D341Med (cell line): ENCODE measurements around the gene MVP.

ENCODE experiments used
- DNase-seq: peaks from one replicate; pipeline ENCODE4 v3.0.0; 2012; ENCODE audit warnings: low spot score

Gene MVP

GRCh38 chr16:29804455-29805231 is 15.6 kb upstream of the MVP start:
- DNase-seq: no peak

DNA sequence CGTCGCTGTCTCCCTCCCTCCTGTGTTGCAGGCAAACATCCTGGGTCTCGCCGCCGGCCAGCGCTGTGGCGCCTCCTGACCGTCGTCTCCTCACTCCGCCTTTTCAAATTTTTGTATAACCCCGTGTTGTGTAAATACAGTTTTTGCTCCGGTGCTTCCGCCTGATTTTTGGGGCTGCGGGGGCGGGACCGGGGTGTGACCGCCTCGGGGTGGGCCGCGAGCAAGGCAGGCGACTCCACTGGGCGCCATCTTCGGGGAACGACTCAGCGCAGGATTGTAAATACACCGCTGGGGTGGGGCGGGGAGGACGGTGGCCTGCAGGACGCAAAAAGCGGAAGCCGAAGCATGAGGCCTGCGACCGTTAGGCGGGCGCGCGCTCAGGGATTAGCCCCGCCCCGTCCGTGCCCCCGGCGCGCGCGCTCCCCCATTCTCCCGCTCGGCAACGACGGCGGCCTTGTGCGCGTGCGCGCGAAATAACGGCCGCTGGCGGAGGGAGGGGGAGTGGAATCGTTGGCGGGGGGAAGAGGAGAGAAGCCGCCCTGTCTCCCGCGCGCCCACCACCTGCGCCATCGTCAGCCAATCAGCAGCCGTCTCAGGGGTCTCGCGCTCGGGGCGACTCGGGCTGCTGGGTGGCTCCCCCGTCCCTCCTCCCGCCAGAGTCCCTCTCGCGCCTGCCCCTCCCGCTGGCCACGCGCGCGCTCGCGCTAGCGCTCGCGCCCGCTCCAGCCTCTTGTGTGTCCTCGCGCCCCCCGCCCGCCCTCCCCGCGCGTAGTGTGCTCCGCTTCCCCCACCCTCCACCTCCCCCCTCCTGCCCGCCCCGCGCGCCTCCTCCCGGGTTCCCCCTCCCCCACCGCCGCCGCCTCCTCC is 14.8 kb upstream of the MVP start:
- peak; percentile 93 for DNase-seq

DNA sequence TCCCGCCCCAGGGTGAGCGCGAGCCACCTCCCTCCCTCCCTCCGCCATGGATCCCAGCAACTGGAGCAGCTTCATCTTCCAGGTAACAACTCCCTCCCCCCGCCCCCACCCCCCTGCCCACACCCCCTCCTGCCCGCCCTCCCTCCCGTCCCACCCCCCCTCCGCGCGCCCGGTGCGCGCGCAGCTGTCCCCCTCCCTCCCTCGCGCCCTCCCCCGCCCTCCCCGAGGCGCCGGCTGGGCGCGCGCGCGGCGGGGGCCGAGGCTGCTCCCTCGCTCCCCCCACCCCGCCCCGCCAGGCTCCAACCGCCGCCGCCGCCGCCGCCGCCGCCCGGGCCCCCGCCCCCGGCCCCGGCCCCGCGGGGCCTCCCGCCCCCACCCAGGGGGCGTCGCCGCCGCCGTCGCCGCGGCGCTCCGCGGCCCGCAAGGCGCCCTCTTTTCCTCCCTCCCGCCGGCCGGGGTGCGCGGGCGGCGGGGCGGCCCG is 14.1 kb upstream of the MVP start, which contains the start of gene MAZ:
MAZ (plus strand) TSS at position 431 of the 481 bp plus-strand sequence. CDS start 173 bp downstream, outside the sequence.
- DNase-seq: peak; percentile 86

DNA sequence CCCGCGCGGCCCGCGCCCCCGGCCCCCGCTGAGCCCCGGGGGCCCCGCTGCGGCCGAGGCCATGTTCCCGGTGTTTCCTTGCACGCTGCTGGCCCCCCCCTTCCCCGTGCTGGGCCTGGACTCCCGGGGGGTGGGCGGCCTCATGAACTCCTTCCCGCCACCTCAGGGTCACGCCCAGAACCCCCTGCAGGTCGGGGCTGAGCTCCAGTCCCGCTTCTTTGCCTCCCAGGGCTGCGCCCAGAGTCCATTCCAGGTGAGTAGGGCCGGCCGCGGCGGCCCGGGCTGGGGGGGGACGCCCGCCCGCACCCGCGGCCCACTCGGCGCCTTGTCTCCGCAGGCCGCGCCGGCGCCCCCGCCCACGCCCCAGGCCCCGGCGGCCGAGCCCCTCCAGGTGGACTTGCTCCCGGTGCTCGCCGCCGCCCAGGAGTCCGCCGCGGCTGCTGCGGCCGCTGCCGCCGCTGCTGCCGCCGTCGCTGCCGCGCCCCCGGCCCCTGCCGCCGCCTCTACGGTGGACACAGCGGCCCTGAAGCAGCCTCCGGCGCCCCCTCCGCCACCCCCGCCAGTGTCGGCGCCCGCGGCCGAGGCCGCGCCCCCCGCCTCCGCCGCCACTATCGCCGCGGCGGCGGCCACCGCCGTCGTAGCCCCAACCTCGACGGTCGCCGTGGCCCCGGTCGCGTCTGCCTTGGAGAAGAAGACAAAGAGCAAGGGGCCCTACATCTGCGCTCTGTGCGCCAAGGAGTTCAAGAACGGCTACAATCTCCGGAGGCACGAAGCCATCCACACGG is 13.4 kb upstream of the MVP start:
- DNase-seq: no peak

DNA sequence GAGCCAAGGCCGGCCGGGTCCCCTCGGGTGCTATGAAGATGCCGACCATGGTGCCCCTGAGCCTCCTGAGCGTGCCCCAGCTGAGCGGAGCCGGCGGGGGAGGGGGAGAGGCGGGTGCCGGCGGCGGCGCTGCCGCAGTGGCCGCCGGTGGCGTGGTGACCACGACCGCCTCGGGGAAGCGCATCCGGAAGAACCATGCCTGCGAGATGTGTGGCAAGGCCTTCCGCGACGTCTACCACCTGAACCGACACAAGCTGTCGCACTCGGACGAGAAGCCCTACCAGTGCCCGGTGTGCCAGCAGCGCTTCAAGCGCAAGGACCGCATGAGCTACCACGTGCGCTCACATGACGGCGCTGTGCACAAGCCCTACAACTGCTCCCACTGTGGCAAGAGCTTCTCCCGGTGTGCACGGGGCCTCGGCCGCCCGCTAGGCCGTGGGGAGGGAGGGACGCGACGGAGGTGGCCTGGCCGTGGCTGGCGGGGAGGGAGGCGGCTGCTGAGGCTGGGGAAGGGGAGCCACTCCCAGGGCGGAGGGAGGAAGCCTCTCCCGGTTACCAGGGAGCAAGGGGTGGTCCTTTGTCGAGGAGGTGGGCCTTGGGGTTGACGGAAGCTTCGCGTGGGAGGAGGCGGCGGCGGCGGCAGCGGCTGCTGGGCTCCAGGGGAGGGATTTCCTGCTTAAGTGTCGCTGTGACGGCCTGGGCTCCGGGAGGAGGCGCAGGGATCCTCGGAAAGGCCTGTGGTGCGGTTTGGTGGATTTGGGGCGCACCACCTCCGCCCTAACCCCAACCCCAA is 12.6 kb upstream of the MVP start:
- DNase-seq: peak; percentile 42

DNA sequence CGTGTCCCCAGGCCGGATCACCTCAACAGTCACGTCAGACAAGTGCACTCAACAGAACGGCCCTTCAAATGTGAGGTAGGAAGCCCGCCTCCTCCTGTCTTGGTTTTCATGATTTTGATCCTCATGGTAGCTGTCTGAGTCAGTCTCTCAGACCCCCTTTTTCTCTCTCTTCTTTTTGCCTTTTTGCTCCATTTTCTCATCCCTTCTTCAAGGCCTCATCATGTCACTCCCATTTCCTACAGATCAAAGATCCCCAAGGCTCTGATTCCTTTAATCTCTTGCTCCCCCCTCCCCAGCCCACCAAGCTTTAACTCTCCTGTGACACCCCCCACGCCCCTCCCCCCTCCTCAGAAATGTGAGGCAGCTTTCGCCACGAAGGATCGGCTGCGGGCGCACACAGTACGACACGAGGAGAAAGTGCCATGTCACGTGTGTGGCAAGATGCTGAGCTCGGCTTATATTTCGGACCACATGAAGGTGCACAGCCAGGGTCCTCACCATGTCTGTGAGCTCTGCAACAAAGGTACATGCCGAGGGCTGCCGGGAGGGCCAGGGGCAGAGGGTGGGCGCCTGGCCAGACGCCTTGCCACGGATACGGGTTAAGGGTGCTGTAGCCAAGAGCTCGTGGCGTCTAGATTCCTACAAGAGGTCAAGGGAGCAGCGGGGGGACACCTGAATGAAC is 11.9 kb upstream of the MVP start:
- no peak for DNase-seq

DNA sequence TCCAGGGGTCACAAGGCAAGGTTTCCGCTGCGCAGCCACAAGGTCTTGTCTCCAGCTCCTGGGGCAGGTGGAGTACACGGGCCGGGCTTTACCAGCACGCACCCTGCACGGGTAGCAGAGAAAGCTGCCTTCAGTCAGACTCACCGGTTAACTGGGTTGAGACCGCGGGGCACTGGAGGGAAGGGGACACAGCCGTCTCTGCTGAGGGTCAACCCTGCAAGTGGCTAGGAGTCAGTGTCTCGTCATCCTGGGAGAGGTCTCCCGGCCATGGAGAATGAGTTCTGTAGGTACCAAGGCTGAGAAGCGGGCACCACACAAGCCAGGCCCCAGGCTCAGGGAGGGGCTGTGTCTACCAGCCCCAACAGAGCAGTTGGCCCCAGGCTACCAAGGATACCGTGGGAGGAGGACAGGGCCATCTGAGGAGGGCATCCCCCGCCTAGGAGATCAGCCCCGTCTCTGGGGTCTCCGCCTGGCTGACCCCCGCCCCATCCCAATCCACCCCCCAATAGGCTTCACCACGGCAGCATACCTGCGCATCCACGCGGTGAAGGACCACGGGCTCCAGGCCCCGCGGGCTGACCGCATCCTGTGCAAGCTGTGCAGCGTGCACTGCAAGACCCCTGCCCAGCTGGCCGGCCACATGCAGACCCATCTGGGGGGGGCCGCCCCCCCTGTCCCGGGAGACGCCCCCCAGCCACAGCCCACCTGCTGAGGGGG is 11.1 kb upstream of the MVP start:
- DNase-seq: no peak

- no peak for DNase-seq
Observed at GRCh38 chr16:29809850-29810698, 10.2 kb upstream of the MVP start.

- no peak for DNase-seq
Observed at GRCh38 chr16:29810699-29811169, 9.5 kb upstream of the MVP start.

GRCh38 chr16:29811170-29811895 is 8.9 kb upstream of the MVP start:
- DNase-seq: peak; percentile 76

GRCh38 chr16:29811896-29812665 is 8.2 kb upstream of the MVP start, which contains the start of gene PRRT2:
PRRT2 (plus strand) TSS chr16:29812193; CDS start chr16:29813055, 862 bp downstream.
- peak; percentile 78 for DNase-seq

- DNase-seq: no peak
Observed at GRCh38 chr16:29812754-29813643, 7.3 kb upstream of the MVP start.

- DNase-seq: no peak
Observed at GRCh38 chr16:29813644-29814562, 6.4 kb upstream of the MVP start.

DNA sequence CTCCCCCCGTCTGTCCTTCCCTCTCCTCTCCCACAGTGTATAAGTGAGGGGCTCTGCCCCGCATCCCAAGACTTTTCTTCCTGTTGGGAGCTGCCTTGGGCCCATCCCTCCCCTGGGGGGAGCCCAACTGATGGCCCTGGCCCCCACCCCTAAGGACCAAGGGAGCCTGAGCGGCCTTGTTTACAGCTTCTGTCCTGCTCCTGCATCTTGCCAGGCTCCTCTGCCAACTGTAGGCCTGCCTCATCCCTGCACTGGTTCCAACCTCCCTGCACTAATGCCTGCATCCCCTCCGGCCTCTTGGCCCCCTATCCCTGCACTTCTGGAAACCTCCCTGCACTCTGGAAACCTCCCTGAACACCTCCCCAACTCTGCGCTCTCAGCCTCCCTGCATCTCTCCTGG is 5.7 kb upstream of the MVP start:
- DNase-seq: no peak

DNA sequence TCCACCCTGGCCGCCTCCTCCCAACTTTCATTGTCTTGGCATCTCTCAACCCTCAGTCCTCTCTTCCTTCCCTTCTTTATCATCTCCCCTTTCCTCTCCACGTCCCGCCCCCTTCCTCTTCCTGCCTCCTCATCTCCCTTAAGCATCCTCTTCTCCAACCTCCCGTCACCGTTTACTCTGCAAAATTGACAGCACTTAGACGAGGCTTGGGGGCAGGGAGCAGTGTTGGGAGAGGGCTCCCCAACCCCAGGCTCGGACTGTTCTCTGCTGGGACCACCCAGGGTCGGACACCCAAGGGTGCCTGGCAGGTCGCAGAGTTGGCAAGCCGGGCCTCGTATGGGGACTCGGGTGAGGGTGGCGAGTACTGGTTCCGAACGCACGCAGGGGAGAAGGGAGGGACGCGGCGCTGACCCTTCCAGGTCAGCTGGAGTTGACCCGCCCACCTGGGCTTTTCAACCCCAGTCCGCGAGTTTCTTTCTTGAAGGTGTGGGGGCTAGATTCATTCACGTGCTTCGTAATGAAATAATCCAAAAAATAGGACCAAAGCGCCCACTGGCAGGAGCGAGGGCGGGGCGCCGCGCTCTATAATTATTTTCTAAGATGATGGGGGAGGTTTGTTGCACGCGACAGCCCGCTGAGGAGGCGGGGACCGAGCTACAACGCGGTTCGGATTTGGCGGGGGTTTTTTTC is 5.1 kb upstream of the MVP start:
- no peak for DNase-seq
